H1 (cell line): Measurements from ENCODE around the gene TRIM7. TPM values are rescaled to one million over a fixed set of nuclear protein-coding genes. Genes with fewer than 3 reads are reported as not detected.

Experiments used
- HDAC2 ChIP-seq, 2 experiments: fragments of 300-600 bp in 1 of 2; sonication (generic) in 1 of 2; IDR thresholded peaks; 2 replicates each; pipeline ENCODE4 v1.6.1; 2011 to 2012; ENCODE audit warnings: low read depth in 2 of 2, low read length in 2 of 2, mild to moderate bottlenecking in 2 of 2, moderate library complexity in 2 of 2, borderline replicate concordance in 1 of 2, inconsistent platforms in 1 of 2
- SAP30 ChIP-seq: fragments of 300-600 bp; sonication (generic); IDR thresholded peaks from 2 replicates; pipeline ENCODE4 v1.7.1; 2012; ENCODE audit warnings: low read length, moderate library complexity, mild to moderate bottlenecking, inconsistent platforms; ENCODE audit not compliant: insufficient read depth, insufficient replicate concordance
- TAF7 ChIP-seq: optimal IDR thresholded peaks from 2 replicates; pipeline ENCODE3; 2011; ENCODE audit warnings: low read depth, mild to moderate bottlenecking, inconsistent platforms, low read length, moderate library complexity, borderline replicate concordance
- YY1 ChIP-seq: IDR thresholded peaks from 2 replicates; pipeline ENCODE4 v1.6.1; 2011; ENCODE audit warnings: low read depth, mild to moderate bottlenecking, low read length
- polyA plus RNA-seq, 7 experiments: library from polyadenylated mRNA; depleted of rRNA in 3 of 7; stranded (reverse) in 5 of 7; unstranded in 2 of 7; fragments of >200 nt in 5 of 7; fragments of 200-250 nt in 2 of 7; gene quantifications; 1 replicate in 5 of 7; 2 replicates in 1 of 7; 4 replicates in 1 of 7; pipeline versions ENCODE4 v1.2.1 to v1.2.3, GENCODE V29; 2011 to 2013; ENCODE audit warnings: missing spikeins in 2 of 7, mixed read lengths in 2 of 7
- total RNA-seq: library from RNA; stranded (reverse); fragmentation: NEBNext Ultra II Directional; extraction: Animal tissue kit (Norgen Biotek cat#: 25700); gene quantifications from 2 replicates; pipeline ENCODE4 v1.2.1, GENCODE V29; 2021

Gene TRIM7
- total and polyA plus RNA-seq, 2 of the 8 experiments (the other 6 are each of a cell fraction or from before 2014, with no cell fraction given) = 0.36 to 0.47 TPM

DNA sequence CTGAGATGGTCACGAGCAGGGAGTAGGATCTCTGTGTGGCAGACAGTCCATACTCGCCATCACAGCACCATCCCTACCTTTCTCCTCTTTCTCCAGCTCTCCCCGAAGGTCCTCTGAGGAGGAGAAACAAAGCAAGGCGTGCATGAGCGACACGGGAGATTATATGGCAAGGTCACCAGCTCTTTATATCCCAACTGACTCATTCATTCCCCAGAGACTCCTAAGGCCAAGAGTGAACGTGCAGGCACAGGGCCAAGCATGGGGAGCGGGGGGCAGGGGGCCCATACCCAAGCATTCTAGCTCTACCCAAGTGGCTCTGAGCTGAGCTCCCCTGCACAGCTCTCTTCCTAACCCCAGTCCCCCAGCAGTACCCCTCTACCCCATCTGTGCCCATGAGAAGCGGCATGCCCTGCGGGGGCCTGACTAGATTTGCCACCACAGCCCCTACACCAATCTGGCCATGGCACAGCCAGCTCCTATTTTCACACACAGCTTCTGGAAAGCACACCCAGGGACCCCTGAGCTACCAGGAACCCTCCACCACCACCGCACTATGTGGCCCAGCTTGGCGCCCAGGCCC lies 6.8 kb downstream of the TRIM7 start (continued):
- TF ChIP-seq HDAC2 (IDR thresholded peaks at IDR 0.05; ENCODE audit: borderline replicate concordance in 1 of 2, low read depth in 2 of 2, low read length in 2 of 2) (no peak), TAF7 (no peak), SAP30 (no peak), YY1 (no peak)
